RKO (cell line): ENCODE results near the gene CES1.
"Not testable (repeated sequence)": the region's sequence is repeated elsewhere in the genome, so short reads cannot be mapped to it uniquely, and the experiment has no call there.

Experiments
- DNase-seq: peaks from one replicate; pipeline ENCODE4 v3.0.0-alpha.2; 2016; ENCODE audit warnings: low spot score

The CES1 gene

GRCh38 chr16:55832773-55833691, at the start of gene CES1:
TSS of gene CES1 (minus strand) at chr16:55833096. CDS start at chr16:55833055, 41 bp downstream.
- DNase-seq, result no peak

DNA sequence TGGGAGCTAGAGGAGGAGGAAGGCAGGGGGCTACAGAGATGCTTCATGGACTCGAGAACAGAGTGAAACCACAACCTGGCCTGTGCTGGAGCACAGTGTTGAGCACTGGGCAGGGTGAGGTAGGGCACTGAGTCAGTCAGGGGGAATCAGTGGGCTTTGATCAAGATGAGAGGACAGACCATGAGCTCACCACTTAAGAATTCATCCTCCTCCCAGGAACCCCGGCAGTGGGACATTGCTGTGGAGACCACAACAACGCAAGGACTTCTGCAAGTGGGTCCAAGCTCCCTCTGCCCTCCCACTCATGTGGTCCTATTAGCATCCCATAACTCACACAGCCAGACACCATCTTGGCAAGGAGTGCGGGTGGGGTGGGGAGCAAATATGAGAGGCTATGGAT, 44.0 kb upstream of the CES1 start:
- no peak for DNase-seq

GRCh38 chr16:55875273-55875672, 42.4 kb upstream of the CES1 start, which contains the start of gene CES5A:
TSS of gene CES5A (minus strand) at chr16:55875373. CDS start at chr16:55875221, 152 bp downstream.
- no peak for DNase-seq

GRCh38 chr16:55873122-55873521, 40.2 kb upstream of the CES1 start:
- no peak for DNase-seq

DNA sequence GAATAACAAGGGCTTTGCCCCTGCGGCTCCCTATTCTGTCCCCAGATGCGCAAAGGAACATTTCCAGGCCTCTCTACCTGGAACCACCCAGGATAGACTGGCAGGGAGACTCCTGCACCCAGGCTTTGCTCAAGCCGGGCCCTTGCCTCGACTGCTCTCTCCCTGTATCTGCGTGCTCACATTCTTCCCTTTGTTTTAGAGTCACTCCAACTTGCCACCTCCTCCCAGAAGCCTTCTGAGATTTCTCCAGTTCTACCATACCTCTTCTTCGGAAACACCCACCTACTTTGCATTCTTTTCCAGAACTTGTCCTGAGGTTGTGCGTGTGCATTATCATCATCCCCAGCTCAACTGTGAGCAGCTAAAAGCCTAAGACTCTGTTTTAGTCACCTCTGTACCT, 39.2 kb upstream of the CES1 start:
- DNase-seq, result no peak

DNA sequence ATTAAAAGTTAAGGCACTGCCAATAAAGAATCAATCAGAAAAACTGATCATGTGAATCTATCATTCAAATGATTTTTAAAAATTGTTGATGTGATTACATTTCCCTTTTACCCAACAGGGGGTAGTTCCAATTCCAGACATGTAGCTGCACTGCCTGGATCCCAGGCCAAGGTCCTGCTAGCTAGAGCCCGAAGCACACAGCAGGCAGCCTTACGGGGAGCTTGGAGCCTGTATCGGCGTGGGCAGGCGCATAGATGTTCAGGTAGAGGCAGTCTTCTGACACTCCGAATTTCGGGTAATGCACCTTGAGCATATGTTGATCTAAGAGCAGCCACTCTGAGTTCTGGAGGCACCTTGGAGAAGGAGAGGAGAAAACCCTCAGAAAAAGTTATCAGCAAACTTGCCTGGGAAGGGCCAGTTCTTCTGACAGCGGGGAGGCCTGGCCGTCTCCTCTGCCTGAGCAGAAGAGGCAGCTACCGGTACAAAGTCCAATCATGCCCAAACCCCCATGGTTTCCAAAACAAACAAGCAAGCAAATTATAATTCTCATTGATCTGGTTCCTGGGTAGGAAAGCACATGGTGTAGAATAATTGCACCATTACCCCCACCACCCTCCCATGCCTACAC, 38.6 kb upstream of the CES1 start:
- no peak for DNase-seq

- no peak for DNase-seq
Observed at GRCh38 chr16:55868980-55869379, 36.1 kb upstream of the CES1 start.

- no peak for DNase-seq
Observed at GRCh38 chr16:55868137-55868536, 35.2 kb upstream of the CES1 start.

GRCh38 chr16:55861288-55861687, 28.4 kb upstream of the CES1 start:
- DNase-seq, result no peak

DNA sequence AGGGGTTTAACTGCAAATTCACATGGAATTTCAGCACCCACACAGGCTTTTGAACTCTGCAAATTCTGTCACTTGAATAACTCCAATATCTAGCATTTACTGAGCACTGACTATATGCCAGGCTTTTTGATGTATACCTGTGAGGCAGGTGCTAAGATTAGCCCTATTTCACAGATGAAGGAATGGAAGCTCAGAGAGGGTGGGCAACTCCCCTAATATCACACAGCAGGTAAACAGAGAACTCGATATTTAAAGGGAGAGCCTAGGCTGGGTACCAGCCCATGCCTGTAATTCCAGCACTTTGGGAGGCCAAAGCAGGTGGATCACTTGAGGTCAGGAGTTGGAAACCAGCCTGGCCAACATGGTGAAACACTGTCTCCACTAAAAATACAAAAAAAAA, 24.8 kb upstream of the CES1 start:
- not testable (repeated sequence) for DNase-seq

GRCh38 chr16:55856950-55857349, 24.1 kb upstream of the CES1 start:
- DNase-seq, result no peak

- peak; percentile 13 for DNase-seq
Observed at GRCh38 chr16:55853114-55853513, 20.2 kb upstream of the CES1 start.

DNA sequence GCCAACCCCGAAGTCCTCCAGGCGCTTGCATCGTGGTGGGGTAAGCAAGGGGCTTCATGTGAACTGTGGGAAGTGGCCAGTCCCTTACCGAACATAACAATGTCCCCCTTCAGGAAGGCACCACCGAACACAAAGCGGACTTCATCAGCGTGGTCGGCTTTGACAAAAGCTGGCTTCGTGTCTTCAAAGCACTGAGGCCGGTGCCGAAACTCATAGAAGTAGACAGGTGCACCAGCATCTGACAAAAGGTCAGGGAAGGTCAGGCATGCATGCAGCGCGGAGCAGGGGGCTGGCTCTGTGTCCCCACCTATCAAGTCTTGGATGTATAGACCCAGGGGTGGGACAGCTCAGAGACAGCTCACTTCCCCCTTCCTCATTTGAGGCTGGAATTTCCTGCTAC, 16.6 kb upstream of the CES1 start:
- no peak for DNase-seq

GRCh38 chr16:55846598-55847346, 13.9 kb upstream of the CES1 start:
- no peak for DNase-seq

- DNase-seq, result no peak
Observed at GRCh38 chr16:55843105-55843395, 10.2 kb upstream of the CES1 start.

GRCh38 chr16:55842369-55843104, 9.6 kb upstream of the CES1 start:
- DNase-seq, result peak; percentile 49

GRCh38 chr16:55839115-55839514, 6.2 kb upstream of the CES1 start:
- DNase-seq, result no peak

- no peak for DNase-seq
Observed at GRCh38 chr16:55836158-55836611, 3.3 kb upstream of the CES1 start.

GRCh38 chr16:55835581-55835980, 2.7 kb upstream of the CES1 start:
- DNase-seq, result no peak

DNA sequence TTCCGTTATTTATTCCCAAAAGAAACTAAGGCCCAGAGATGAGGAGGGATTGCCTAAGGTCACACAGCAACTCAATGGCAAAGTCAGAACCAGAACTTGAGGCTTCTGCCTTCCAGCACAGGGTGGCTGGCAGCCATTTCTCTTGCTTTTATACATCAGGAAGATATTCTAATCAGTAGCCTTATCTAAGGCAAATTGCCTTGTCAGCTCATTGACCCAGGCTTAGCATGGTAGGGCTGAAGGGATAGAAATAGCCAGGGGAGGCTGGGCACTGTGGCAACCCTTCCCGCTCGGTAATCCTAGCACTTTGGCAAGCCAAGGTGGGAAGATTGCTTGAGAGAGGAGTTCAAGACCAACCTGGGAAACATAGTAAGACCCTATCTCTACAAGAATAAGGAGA, 2.3 kb upstream of the CES1 start:
- not testable (repeated sequence) for DNase-seq

DNA sequence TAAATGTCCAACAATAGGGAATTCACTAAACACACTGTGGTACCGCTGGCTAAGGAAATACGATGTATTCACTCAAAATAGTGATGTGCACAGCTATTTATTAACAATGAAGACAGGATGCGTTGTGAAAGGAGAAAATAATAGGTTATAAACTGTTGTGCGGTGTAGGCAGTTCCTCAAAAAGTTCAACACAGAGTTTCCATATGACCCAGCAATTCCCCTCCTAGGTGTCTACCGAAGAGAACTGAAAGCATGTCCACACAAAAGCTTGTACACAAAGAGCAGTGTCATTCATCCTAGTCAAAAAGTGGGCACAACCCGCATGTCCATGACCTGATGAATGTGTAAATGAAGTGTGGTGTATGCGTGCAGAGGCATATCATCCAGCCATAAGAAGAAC, 1.2 kb upstream of the CES1 start:
- DNase-seq, result no peak

DNA sequence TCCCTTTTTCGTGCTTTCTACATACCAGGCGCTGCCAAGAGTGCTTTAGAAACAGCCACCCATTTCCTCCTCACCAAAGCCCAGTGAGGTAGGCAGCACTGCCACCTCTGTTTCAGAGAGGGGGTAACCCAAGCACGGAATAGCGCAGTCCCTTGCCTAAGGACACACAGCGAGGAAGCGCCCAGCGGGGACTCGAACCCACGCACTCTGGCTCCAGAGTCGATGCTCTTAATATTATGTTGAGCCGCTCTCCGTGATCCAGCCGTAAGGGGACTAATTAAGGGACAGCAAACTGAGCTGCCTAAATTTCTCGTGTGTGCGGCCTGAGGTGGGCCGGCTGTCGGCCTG, 497 bp downstream of the CES1 start:
- no peak for DNase-seq
